Measurements from ENCODE around the gene ATF7IP2.

DNA sequence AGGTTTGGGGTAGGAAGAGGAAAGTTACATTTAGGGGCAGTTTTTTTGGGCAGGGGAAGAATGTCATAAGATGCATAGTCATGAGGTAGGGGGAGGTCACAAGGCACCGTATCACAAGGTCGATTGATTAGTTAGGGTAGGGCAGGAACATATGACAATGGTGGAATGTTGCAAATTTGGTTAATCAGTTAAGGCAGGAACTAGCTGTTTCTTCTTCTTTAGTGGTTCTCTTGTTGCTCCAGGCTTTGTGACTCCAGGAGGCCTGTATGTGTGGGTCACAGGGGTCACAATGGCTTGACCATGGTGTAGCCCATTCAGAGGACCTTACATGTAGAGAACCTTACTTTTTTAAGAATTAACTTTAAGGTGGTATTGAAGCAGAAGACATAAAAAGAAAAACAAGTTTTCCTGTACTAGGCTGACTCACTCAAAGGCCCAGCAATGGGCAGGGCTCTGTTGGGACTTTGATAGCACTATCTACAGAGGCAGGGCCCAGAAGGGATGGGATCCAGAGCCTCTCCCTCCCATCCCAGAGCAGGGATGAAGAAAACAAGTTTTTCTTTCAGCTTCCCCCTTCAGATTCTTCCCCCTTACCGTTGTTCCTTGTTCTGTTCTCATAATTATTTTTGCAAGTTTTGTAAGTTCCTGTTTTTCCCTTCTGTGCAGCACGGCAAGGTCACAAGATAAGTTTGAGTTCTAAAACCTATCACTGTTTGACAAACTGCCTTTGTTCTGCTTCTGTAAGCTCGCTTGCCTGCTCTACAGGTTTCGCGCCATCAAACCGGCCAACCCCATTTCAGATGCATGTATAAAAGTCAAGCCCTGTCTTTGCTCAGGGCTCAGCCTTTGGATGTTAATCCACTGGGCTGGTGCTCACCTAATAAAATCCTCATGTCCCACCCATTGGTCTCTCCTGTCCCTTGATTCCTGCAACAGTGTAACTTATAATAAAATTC, 45.8 kb upstream of the ATF7IP2 start:
- no peak for TF ChIP-seq GATA3 (IDR thresholded peaks at IDR 0.05; ENCODE audit: low read depth, low read length)
- no peak for TF ChIP-seq GATA2 (IDR thresholded peaks at IDR 0.05; ENCODE audit: low read depth, low read length)

Measured in SH-SY5Y (cell line).